Stimulated activated CD8-positive, alpha-beta memory T cell treated with anti-CD3 and anti-CD28 coated beads, Interleukin-12 subunit alpha, Interleukin-12 subunit beta, amount 100 ng/mL, for 24 hours (primary cell): ENCODE measurements around the gene AMH.
A peak's percentile ranks its signal among the peaks of the same experiment; 100 is the strongest.

ENCODE experiments used
- DNase-seq: peaks from one replicate; pipeline ENCODE4 v3.0.0-alpha.2; 2020; ENCODE audit errors: extremely low read depth

AMH gene

GRCh38 chr19:2235381-2236063 lies 13.6 kb upstream of the AMH start:
- no peak for DNase-seq

GRCh38 chr19:2236064-2236313 lies 13.1 kb upstream of the AMH start:
- DNase-seq: no peak

GRCh38 chr19:2236314-2237050 lies 12.6 kb upstream of the AMH start, which contains the start of the genes PLEKHJ1 and SF3A2:
Gene PLEKHJ1 (minus strand): TSS chr19:2236329. CDS start chr19:2236248, 81 bp downstream.
Gene SF3A2 (plus strand): TSS chr19:2236824. CDS start chr19:2243419, 6,595 bp downstream.
- peak; percentile 95 for DNase-seq

DNA sequence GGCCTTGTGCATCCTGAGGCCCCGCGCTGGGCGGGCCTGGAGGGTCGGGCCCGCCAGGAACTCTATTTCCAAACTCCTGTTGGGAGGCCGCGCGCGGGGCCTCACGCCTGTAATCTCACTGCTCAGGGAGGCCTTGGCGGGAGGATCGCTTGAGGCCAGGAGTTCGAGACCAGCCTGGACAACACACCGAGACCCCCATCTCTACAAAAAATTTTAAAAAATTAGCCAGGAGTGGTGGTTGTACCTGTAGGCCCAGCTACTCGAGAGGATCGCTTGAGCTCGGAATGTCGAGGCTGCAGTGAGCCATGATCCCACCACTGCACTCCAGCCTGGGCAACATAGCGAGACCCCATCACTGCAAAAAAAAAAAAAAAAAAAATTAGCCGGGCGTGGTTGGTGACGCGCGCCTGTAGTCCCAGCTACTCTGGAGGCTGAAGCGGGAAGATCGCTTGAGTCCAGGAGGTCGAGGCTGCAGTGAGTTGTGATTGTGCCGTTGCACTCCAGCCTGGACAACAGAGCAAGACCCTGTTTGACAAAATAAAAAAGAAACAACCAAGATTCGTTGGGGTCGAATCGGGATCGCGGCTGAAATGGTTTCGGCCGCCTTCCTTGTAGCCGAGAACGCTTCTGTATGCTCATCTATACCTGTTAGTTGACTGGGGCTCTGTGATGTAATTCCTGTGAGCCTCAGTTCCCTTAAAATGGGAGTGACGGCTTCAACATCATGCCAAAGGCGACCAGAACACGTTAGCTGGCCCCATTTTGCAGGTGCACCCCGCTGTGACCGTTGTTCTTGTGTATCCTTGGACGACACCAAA lies 11.9 kb upstream of the AMH start:
- no peak for DNase-seq

DNA sequence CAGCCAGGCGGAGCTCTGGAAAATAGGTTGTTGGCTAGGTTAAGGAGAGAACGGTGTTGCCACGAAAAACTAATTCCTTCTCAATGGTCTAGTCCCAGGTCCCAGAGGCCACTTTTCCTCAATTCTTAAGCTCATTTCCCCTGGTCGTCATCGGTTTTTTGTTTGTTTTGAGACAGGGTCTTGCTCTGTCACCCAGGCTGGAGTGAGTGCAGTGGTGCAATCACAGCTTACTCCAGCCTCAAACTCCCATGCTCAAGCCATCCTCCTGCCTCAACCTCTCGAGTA lies 11.3 kb upstream of the AMH start:
- DNase-seq: no peak

DNA sequence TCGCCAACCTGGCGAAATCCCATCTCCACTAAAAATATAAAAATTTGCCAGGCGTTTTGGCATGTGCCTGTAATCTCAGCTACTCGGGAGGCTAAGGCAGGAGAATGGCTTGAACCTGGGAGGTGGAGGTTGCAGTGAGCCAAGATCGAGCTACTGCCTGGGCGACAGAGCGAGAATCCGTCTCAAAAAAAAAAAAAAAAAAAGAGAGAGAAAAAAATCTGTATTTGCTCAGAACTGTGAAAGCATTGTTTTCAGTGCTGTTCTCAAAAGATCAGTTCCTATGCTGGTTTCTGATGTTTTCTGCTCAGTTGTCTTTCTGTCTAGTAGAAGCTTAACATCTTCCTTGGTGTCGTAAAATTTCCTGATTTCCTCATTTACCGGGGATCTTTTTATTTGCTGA lies 9.9 kb upstream of the AMH start:
- no peak for DNase-seq

- DNase-seq: no peak
Observed at GRCh38 chr19:2239771-2240770, 9.1 kb upstream of the AMH start.

DNA sequence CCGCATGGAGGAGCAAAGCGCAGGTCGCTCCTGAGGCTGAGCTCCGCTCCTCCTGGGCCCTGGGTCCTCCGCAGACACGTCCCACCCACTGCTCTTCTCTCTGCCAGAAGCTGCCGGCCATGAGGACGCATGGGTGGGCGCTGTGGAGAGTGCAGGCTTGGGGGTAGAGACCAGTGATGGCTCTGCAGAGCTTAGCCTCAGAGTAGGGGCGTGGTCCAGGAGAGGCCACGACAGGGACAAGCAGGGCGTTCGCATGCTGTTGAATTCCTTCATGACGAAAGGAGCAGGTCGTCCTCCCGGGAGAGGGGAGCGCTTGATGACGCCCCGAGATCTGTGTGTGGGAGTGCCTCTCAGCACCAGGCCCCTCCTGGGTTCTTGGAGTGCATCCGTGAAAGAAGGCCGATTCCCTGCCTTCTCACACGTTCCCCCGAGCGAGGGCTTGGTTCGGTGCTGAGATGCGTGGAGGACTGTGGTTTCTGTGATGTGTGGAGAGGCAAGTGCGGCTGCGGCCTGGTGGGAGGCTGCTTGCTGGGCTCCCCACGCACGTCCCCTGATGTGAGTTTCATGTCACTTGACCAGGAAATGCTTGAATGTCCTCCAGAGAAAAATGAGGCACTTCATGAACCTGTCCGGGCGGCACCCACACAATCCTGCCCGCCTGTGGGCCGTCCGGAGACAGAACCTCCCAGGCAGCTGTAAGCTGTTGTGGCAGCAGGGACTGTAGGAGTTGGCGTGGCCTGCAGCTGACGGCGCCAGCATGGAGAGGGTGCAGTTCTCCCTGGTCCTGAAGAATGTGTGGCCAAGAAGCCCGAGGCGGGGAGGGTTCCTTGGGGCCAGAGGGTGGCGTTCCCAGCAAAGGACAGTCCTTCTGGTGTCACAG lies 8.0 kb upstream of the AMH start:
- no peak for DNase-seq

DNA sequence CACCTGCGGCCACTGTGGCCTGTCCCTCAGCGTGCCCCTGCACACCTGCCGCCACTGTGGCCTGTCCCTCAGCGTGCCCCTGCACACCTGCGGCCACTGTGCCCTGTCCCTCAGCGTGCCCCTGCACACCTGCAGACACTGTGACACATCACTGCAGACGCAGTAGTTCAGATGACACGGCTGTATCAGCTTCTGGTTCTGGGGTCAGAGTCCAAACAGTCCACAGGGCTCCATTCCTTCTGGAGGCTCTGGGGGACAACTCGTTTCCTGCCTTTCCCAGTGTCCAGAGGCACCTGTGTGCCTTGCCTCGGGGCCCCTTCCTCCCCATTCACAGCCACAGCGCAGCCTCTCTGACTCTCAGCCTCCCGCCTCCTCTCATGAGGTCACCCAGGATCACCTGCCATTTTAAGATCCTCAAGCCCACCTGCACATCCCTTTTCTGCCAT lies 7.0 kb upstream of the AMH start:
- no peak for DNase-seq

DNA sequence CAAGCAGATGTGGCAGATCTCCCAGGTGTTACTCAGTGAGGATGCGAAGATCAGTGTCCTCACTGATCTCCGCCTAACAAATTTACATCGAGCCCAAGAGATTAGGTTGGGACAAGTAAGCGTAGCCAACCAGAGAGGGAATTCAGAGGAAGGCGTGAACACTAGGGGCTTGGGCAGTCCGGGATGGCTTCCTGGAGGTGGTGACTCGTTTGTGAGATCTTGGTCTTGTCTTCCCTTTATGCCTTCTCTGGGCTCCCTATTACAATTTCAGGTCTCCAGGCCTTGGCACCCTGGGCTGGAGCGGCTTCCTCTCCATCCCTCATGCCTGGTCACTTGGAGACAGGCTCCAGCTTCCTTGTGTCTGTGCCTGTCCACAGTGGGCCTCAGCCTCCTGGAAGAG lies 6.3 kb upstream of the AMH start:
- DNase-seq: no peak

DNA sequence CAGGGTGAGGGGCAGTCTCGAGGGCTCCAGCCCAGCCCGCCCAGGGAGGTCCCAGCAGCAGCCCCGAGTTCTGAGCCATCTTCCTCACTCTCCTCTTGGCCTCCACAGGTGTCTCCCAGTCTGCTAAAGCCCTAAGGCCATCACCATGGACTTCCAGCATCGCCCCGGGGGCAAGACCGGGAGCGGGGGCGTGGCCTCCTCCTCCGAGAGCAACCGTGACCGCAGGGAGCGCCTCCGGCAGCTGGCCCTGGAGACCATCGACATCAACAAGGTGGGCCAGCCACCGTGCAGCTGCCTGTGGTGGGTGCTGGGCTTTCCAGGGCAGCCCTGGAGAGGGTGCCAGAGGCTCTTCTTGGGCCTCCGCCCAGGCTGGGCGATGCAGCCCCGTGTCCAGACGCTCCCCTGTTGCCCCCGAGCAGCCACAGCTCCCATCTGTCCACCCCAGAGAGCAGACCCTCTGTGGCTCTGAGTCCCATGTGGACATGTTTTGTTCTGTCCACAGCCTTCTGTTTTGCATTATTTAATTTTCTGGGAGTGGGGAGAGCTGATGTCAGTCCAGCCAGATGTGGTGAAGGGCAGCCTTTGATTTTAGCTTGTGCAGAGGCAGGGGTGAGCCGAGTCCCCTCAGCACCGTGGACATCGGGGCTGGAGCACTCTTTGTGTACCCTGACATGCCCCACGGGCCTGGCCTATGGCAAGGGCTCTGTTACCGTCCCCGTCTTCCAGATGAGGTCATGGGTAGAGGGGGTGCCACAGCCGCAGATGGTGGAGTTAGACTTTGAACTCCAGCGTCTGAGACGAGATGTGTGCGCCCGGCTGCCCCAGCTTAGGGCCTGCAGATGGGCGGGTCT lies 5.6 kb upstream of the AMH start:
- DNase-seq: no peak

DNA sequence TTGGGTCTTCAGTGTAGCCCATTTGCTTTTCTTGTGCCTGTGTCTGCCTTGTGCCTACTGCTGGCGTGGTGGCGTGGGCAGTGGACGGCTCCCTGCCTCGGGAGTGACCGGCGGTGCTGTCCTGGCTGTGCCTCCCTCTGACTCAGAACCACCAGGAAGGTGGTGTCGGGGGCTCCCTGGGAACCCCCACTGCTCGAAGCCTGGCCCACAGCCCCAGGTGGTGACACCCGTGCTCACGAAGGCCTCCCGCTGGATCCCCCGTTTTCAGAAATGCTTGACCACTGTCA lies 5.1 kb upstream of the AMH start:
- DNase-seq: no peak

DNA sequence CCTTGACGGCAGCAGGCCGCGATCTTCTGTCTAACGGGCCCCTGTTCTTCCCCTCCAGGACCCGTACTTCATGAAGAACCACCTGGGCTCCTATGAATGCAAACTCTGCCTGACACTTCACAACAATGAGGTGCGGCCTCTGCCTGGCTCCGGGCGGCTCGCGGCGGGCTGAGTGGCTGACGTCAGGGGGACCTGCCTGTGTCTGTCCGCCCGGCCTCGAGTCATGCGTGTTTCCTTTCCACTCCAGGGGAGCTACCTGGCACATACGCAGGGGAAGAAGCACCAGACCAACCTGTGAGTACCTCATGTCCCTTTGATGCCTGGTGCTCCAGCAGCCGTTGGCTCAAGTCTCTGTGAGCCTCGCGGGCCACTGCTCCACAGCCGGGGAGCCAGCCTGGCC lies 4.6 kb upstream of the AMH start:
- no peak for DNase-seq

- DNase-seq: no peak
Observed at GRCh38 chr19:2245273-2245672, 3.9 kb upstream of the AMH start.

GRCh38 chr19:2246014-2246620 lies 3.0 kb upstream of the AMH start:
- DNase-seq: no peak

- DNase-seq: no peak
Observed at GRCh38 chr19:2246801-2247361, 2.2 kb upstream of the AMH start.

GRCh38 chr19:2247433-2248101 lies 1.6 kb upstream of the AMH start:
- DNase-seq: no peak

DNA sequence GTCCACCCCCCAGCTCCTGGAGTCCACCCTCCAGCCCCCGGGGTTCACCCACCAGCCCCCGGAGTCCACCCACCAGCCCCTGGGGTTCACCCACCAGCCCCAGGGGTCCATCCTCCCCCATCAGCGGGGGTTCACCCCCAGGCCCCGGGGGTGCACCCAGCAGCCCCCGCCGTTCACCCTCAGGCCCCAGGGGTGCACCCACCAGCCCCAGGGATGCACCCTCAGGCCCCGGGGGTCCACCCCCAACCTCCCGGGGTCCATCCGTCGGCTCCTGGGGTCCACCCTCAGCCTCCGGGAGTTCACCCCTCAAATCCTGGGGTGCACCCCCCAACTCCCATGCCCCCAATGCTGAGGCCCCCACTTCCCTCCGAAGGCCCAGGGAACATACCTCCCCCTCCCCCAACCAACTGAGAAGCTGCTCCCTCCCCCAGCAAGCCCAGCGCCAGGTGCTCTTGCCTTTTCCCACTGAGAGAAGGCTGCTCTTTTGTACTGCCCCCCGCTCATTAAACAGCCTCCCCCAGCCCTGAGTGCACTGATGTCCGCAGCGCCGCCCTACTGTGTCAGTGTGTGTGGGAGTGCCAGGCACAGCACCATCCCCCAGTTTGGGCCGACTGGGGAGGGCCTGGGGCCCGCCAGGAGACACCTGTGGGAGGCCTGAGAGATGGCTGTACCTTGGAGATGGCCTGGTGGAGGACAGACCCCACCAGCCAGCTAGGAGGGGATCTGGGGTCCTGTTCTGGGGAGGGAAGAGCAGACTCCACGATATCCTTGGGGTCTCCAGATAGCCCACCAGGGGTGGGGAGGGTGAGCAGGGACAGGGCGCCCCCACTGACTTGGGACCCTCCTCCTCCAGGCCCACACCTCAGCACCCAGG lies 750 bp upstream of the AMH start:
- no peak for DNase-seq
